ENCODE results near the gene EXOSC9.
"Not testable (repeated sequence)": the region's sequence is repeated elsewhere in the genome, so short reads cannot be mapped to it uniquely, and the experiment has no call there.

Gene EXOSC9, protein sequence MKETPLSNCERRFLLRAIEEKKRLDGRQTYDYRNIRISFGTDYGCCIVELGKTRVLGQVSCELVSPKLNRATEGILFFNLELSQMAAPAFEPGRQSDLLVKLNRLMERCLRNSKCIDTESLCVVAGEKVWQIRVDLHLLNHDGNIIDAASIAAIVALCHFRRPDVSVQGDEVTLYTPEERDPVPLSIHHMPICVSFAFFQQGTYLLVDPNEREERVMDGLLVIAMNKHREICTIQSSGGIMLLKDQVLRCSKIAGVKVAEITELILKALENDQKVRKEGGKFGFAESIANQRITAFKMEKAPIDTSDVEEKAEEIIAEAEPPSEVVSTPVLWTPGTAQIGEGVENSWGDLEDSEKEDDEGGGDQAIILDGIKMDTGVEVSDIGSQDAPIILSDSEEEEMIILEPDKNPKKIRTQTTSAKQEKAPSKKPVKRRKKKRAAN

DNA sequence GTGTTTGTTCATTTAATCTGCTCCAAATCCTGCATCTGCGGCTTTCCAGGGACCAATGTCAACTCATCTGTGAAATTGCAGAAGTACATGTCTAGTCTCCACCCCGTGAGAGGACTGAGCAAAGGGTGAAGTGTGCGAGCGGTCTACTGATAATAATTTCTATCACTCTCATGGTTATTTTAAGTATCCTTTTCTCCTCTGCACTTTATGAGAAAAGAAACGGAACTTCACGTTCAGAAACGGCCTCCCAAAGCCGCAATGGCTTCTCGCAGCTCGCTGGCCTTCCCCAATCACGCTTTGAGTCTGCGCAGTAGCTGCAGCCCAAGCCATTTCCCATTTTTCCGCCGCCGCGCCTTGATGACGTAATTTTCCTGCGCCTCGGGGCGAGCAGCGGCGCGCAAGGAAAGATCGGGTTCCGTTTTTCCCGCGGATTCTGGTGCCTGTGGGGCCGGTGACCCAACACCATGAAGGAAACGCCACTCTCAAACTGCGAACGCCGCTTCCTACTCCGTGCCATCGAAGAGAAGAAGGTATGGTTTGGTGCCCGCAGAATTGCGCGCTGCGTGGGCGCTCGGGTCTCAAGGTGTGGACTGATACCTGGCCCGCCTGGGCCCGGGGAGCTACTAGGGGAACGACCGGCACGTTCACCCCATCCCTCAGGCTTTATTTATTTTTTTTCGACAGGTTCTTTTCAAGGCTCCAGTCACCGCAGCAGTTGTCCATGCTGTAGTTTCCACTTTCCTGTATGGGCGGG, at the start of gene EXOSC9:
Gene EXOSC9, plus strand, starts transcription at position 363 of the 754 bp plus-strand sequence. Its CDS starts 102 bp downstream, at position 465.
- peak; percentile 93 for DNase-seq (ENCODE audit: low read depth)

DNA sequence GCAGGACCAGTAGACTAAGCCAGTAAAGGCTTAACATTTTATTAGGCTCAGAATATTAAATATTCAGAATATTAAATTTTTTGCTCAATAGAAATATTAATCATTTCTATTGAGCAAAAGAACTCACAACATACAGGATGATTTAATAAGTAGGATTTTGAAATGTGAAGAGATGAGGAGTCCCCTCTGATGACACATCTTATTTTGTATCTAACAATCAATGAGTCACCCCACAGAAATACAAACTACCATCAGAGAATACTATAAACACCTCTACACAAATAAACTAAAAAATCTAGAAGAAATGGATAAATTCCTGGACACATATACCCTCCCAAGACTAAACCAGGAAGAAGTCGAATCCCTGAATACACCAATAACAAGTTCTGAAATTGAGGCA, 49.0 kb upstream of the EXOSC9 start:
- DNase-seq (ENCODE audit: low read depth) = not testable (repeated sequence)

DNA sequence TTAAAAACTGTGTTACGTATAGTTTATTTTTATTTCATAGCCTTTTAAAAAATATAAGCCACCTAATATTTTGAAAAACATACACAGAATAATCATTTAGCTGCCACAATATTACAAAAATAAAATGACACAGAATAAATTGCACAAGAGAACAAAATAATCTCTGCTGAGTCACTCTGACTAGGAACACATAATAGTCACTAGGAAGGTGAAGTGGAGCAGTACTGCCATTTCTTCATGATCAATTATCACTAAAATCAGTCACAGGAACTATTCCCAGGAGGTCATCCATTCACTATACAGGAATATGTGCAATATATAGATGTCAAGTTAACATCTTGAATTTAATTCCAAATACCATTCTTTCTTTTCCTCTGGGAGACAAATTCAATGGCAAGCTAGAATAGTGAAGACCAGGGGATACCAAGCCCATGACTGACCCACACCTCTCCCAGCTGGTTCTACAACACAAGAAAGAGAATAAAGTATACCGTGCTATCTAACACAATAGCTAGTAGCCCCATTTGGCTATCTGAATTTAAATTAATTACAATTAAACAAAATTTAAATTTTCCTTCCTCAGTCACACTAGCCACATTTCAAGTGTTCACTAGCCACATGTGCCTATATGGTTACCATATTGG, 42.1 kb upstream of the EXOSC9 start:
- DNase-seq (ENCODE audit: low read depth) = no peak

GRCh38 chr4:121760205-121760604, 40.9 kb upstream of the EXOSC9 start:
- DNase-seq (ENCODE audit: low read depth) = no peak

- DNase-seq (ENCODE audit: low read depth) = no peak
Observed at GRCh38 chr4:121764303-121764701, 36.8 kb upstream of the EXOSC9 start.

DNA sequence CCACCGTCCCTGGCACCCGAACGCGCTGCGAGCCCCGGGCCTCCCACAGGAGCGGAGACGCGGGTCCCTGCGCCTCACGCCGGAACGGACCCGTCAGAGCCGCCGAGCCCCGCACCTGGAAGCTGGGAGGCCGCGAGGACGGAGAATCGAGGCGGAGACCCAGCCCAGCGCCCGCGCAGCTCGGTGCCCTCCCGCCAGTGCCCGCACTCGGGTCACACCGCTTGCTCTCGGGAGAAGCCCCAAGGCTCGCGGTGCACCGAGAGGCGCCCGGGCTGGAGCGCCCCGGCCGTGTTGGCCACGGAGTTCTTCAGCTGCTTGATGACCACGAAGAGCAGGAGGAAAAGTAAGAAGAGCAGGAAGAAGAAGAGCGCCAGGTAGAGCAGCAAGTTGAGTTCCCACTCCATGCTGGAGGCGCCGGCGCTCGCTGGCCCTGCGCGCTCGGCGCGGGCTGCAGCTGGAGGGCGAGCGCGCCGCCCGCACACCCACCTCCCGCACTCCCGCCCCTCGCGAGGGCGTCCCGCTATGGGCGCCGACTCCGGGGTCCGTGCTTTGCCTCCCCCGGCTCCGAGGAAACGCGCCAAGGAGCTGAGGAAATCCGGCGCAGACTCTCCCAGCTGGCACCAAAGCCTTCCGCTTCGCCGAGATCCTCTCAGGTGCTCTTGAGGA, 36.3 kb upstream of the EXOSC9 start, which contains the start of gene SMIM43:
Gene SMIM43, minus strand, starts transcription at position 463 of the 666 bp plus-strand sequence. Its CDS starts 59 bp downstream, at position 404.
- no peak for DNase-seq (ENCODE audit: low read depth)

- DNase-seq (ENCODE audit: low read depth) = no peak
Observed at GRCh38 chr4:121765368-121765705, 35.8 kb upstream of the EXOSC9 start.

DNA sequence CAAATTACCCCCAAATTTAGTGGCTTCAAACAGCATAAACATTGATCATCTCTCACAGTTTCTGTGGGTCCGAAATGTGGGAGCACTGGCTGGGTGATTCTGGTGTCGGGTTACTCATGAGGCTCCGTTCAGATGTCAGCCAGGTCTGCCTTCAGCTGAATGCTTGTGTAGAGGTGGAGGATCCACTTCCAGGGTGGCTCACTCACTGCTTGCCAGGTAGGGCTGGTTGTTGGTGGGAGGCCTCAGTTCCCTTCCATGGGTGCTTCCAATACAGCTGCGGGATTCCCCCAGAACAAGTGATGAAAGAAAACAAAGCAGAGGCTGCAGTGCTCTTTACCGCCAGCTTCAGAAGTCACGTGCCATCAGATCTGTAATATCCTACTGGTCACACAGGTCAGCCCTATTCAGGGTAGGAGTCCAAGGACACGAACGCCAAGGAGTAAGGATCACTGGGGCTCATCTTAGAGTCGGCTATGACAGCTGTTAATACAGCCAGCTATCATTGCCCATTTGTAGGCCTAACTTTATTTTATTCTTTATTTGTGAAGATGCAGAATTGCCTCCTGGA, 35.1 kb upstream of the EXOSC9 start:
- DNase-seq (ENCODE audit: low read depth) = no peak

DNA sequence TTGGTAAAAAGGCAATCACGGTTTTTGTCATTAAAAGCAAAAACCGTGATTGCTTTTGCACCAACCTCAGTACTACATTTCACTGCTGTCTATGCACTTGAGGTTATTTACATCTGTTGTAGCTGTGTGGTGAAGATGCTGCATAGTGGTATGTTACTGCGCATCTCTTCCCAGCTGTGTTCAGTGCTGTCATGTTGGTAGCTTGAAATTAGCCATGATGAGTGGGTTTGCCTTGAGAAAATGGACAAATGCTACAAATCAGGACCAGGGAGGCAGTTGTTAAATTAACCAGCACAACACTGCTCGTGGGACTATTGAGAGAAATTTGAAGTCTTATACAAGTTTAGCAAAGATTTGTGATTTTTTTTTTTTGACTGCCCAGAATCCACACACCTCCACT, 34.0 kb upstream of the EXOSC9 start:
- no peak for DNase-seq (ENCODE audit: low read depth)

- DNase-seq (ENCODE audit: low read depth) = no peak
Observed at GRCh38 chr4:121769341-121769740, 31.8 kb upstream of the EXOSC9 start.

DNA sequence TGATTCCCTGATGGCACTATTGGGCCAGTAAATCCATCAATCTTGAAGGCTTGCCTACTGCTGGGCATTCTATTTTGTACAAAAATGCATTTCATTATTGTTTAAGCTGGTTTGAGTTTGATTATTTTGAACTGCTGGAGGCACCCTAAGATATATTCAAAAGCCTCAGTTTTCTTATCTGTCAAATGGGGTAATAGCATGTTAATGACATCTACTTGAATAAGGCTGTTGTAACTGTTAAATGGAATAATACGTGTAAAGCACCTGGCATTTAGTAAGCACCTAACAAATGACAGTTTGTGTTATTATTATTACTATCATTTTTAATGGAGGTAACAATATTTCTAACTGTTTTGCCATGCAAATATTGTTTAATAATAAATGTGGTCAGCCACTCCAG, 29.3 kb upstream of the EXOSC9 start:
- no peak for DNase-seq (ENCODE audit: low read depth)

DNA sequence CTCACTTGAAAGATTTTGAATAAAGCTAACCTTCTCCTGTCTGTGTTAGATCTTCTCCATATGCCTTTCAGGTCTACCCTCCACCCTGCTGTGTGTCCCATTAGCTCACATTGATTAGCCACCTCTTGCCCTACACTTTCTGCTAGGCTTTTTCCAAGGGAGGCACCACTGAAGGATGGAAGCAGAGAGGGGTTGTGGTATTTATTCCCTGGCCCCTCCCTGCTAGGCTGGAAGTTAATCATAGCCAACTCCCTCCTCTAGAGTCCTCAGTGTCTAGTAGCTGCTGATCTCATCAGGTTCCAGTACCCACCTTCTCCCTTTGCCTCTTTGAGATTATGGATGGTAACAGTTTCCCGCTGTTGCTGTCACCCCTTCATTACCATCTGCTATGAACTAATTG, 27.2 kb upstream of the EXOSC9 start:
- DNase-seq (ENCODE audit: low read depth) = no peak

- DNase-seq (ENCODE audit: low read depth) = no peak
Observed at GRCh38 chr4:121776610-121777401, 24.3 kb upstream of the EXOSC9 start.

DNA sequence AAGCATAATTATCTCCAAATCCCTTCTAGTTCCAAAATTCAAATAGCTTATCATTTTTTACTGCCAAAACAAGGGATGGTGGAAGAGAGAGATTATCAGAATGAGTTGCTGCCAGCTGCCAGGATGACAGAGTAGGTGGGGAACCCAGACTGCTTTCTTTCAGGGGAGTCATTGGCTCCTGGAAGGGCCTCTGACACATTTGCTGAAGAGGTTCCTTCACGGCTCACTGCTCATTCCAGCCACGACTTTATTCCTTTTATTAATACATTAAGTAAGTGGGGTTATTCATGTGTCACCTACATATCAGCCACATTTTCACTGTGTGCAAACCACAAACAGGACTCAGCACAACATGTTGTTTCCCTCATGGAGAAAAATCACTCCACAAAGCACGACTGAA, 23.5 kb upstream of the EXOSC9 start:
- DNase-seq (ENCODE audit: low read depth) = no peak

- no peak for DNase-seq (ENCODE audit: low read depth)
Observed at GRCh38 chr4:121778991-121779628, 22.0 kb upstream of the EXOSC9 start.

GRCh38 chr4:121783210-121783609, 17.9 kb upstream of the EXOSC9 start:
- DNase-seq (ENCODE audit: low read depth) = no peak

DNA sequence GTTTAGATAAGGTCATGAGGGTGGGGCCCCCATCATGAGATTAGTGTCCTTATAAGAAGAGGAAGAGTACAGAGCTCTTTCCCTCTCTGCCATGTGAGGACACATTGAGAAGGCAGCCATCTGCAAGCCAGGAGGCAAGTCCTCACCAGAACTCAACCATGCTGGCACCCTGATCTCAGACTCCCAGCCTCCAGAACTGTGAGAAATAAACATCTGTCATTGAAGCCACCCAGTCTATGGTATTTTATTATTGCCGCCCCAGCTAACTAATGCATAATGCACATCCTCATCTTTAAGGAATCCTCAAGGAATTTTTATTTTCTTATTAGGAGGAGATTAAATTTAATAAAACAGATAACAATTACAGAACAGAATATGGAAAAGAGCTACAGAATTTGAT, 16.7 kb upstream of the EXOSC9 start:
- DNase-seq (ENCODE audit: low read depth) = no peak

DNA sequence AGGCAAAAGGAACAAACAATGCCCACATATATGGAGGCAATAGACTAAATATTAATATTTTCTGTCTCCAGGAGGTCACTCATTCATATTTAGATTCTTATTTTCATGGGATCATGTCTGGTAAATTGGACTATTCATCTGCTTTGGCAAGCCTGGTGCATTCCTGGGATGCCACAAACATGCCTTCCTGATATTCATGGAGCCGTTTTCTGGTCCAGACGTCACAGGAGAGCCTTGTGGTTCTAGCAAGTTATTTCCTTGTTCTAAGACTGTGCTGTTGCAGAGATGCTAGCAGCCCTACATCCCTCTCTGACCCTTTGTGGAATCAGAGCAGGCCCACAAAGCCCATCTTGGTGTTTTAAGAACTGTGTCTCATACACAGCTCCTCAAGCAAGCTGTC, 16.1 kb upstream of the EXOSC9 start:
- no peak for DNase-seq (ENCODE audit: low read depth)

DNA sequence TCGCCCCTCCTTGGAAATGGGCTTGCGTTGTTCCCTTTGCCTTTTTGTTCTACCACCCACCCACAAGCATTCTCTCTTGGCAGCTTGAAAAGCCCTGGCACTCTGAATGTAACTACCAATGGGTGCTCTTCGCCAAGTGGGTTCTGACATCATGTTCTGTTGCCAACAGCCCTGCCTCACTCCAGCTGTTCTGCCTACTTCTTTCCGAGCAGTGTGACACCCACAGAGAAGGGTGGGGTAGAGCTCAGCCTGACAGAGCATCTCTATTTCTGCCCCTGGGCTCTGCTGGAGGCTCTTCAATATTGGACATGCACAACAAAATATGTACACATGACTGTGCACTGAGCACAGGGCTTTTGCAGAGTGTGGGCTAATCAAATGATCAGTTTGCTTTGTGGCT, 15.6 kb upstream of the EXOSC9 start:
- DNase-seq (ENCODE audit: low read depth) = no peak

DNA sequence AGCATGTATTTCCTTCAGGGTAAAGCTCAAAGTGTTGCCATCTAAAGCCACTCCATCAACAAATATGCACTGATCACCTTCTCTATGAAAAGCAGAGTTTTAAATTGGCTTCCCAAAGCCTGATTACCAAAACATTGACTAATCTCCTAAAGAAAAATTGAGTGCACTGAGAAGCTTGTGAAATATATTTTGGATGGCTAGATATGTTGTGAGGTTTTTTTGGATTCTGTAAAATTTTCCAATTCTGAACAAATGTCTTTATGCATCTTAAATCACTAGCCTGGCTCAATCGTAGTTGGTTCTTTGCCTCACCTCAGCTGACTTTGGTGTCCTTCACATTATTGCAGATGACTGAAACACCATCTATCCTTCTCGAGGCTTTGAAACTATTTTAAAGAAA, 14.9 kb upstream of the EXOSC9 start:
- no peak for DNase-seq (ENCODE audit: low read depth)

DNA sequence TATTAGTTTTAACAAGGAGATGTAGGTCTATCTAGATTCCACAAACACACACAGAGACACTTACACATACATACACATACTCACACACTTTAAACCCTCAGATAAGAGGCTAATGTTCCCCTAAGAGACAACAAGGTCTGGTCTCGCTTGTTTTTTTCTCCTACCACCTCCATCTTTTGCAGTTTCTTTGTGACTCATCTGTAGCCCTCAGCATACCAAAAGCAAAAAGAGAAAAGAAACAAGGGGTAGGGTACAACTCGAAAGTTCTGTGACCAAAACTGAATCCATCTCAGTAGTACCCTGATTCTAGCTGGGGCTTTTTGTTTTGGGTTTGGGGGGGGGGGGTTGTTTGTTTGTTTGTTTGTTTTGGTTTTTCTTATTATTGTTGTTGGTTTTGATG, 12.2 kb upstream of the EXOSC9 start:
- no peak for DNase-seq (ENCODE audit: low read depth)
